Cardiac muscle cell (in vitro differentiated cells and primary cell): ENCODE results near the gene SEZ6L. TPM values are rescaled to one million over a fixed set of nuclear protein-coding genes. Genes with fewer than 3 reads are reported as not detected.

Source experiments
- DNase-seq, 2 donors: peaks; one replicate each; pipeline versions ENCODE4 v3.0.0 to v3.0.0-alpha.2; 2010 to 2017; ENCODE audit warnings: low read depth in 1 of 2, low spot score in 1 of 2
- H3K27ac ChIP-seq: fragments of 200-600 bp; sonication (generic); 2 replicates; pipeline ENCODE4 v1.5.1; 2016
- H3K27me3 ChIP-seq: fragments of 200-600 bp; sonication (generic); 2 replicates; pipeline ENCODE4 v1.6.0; 2016; ENCODE audit warnings: control low read depth
- H3K36me3 ChIP-seq: fragments of 200-600 bp; sonication (generic); 2 replicates; pipeline ENCODE4 v1.5.1; 2016; ENCODE audit warnings: control low read depth
- H3K4me1 ChIP-seq: fragments of 200-600 bp; sonication (generic); 2 replicates; pipeline ENCODE4 v1.8.1; 2017; ENCODE audit warnings: low read depth, mild to moderate bottlenecking, mixed run types
- H3K4me3 ChIP-seq: fragments of 200-600 bp; sonication (generic); 2 replicates; pipeline ENCODE4 v1.5.1; 2016; ENCODE audit warnings: mild to moderate bottlenecking
- H3K9me3 ChIP-seq: fragments of 200-600 bp; sonication (generic); 2 replicates; pipeline ENCODE4 v1.5.1; 2017; ENCODE audit warnings: low read depth, mild to moderate bottlenecking, control low read depth
- CTCF ChIP-seq: IDR thresholded peaks from 2 replicates; pipeline ENCODE4 v1.5.1; 2012; ENCODE audit warnings: low read depth, mild to moderate bottlenecking, low read length
- polyA plus RNA-seq: library from polyadenylated mRNA; unstranded; fragments of >200 nt; fragmentation: Nextera tagmentation; extraction: Ambion mirVana; gene quantifications from 2 replicates; pipeline ENCODE4 v1.2.1, GENCODE V29; 2016
- total RNA-seq: library from RNA; depleted of rRNA; stranded (reverse); fragments of >200 nt; gene quantifications from 2 replicates; pipeline ENCODE4 v1.2.3, GENCODE V29; 2016

SEZ6L gene
- total and polyA plus RNA-seq, 2 experiments from 2014 or later: 0.12 TPM; not detected in 1

- H3K4me1 ChIP-seq: no peaks in the 10 kb centered on the region
- H3K36me3 ChIP-seq: no peaks in the 10 kb centered on the region
- H3K9me3 ChIP-seq: no peaks in the 10 kb centered on the region
- H3K4me3 ChIP-seq: no peak overlapping the region
- no peaks in the 10 kb centered on the region for H3K27me3 ChIP-seq
- H3K27ac ChIP-seq: no peak overlapping the region
- DNase-seq: no peak
- no peak for TF ChIP-seq CTCF
These were observed 25.6 kb downstream of the SEZ6L start for GRCh38 chr22:26194877-26195276.

GRCh38 chr22:26196657-26197056, 27.4 kb downstream of the SEZ6L start:
- no peaks in the 10 kb centered on the region for H3K4me1 ChIP-seq
- no peak for DNase-seq
- no peaks in the 10 kb centered on the region for H3K27me3 ChIP-seq
- H3K27ac ChIP-seq: no peak overlapping the region
- TF ChIP-seq CTCF: no peak
- H3K36me3 ChIP-seq: no peaks in the 10 kb centered on the region
- no peak overlapping the region for H3K4me3 ChIP-seq
- no peaks in the 10 kb centered on the region for H3K9me3 ChIP-seq

- no peak for DNase-seq
- no peaks in the 10 kb centered on the region for H3K36me3 ChIP-seq
- H3K27me3 ChIP-seq: no peaks in the 10 kb centered on the region
- no peak overlapping the region for H3K4me3 ChIP-seq
- H3K27ac ChIP-seq: no peak overlapping the region
- TF ChIP-seq CTCF: no peak
- H3K4me1 ChIP-seq: no peaks in the 10 kb centered on the region
- H3K9me3 ChIP-seq: no peaks in the 10 kb centered on the region
These were observed 28.2 kb downstream of the SEZ6L start for GRCh38 chr22:26197425-26197824.

- Histone ChIP-seq H3K36me3 (no peaks in the 10 kb centered on the region), H3K4me3 (no peak overlapping the region), H3K9me3 (no peaks in the 10 kb centered on the region), H3K27me3 (no peaks in the 10 kb centered on the region), H3K27ac (no peak overlapping the region), H3K4me1 (no peaks in the 10 kb centered on the region)
- no peak for DNase-seq
- no peak for TF ChIP-seq CTCF
These were observed 30.4 kb downstream of the SEZ6L start for GRCh38 chr22:26199665-26200064.

GRCh38 chr22:26202280-26202924, 33.1 kb downstream of the SEZ6L start:
- H3K36me3 ChIP-seq: no peaks in the 10 kb centered on the region
- DNase-seq: no peak
- TF ChIP-seq CTCF: no peak
- H3K4me3 ChIP-seq: no peak overlapping the region
- no peaks in the 10 kb centered on the region for H3K4me1 ChIP-seq
- no peaks in the 10 kb centered on the region for H3K27me3 ChIP-seq
- H3K27ac ChIP-seq: no peak overlapping the region
- no peaks in the 10 kb centered on the region for H3K9me3 ChIP-seq
